GM10847 (cell line): Measurements from ENCODE around the gene ECHS1.

Source experiments
- POLR2A ChIP-seq: IDR thresholded peaks from 2 replicates; pipeline ENCODE4 v1.6.1; 2011; ENCODE audit not compliant: insufficient read length; ENCODE audit errors: extremely low read depth

Gene ECHS1

DNA sequence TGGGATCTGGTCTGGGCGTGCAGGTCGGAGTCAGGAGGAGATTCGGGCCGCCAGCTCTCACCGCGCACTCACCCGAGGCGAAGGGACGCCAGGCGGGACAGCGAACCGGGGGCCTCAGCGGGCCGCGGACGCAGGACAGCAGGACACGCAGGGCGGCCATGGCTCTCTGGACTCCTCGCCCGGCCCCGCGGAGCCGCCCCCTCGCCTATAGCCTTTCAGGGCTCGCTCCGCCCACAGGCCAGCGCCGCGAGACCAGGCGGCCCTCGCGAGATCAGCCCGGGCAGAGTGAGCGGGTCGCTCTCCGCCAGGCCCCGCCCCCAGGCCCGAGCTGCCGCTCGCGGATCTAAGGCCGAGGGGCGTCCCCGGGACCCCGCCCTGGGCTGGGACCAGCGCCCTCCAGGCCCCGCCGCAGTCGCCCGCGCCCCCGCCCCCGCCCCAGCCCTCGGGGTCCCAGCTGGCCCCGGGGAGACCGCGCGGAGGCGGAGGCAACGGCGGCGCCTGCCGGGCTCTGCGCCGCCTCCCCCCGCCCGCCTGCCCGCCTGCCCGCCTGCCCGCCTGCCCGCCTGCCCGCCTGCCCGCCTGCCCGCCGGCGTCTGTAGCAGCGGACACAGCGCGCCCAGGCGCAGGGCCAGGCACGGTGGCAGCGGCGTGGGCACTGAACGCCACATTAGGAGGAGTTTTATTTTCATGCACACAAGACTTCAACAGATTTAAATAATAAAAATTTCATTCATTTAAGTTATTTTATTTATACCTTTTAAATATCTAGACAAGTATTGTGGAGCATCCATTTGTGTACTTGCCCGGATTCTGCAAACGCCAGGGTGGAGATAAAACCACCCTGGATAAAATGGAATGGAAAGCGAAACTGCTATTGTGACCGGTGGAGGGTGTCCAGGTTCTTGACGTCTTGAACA, at the start of gene ECHS1:
Gene ECHS1 (minus strand): TSS at position 181 of the 917 bp plus-strand sequence. CDS start 21 bp downstream, at position 160.
- TF ChIP-seq POLR2A: peak; percentile 79

DNA sequence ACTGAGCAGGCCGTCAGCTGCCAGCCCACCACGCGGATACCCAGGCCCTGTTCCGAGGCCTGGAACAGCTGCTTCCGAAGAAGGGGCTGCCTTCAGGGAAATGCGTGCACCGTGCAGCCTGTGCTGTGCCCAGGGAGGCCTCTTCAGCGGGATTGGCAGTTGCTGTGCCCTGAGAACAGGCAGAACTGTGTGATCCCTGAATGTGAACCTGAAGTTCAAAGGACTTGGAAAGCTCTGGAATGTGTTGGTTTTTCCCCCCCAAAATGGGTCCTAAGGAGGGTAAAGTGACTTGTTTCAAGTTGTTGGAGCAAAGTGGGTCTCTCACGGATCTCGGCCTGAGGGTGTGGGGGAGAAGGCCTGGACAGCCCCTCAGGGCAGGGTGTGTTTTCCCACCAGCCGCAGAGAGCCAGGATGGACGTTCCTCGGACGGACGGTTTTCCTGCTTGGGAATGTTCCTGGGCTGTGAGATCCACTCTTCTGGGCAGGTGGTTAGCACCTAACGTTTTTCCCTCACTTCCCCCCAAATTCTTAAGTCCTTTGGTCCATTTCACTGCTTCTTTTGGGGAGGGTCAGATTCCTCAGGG, 49.2 kb upstream of the ECHS1 start:
- TF ChIP-seq POLR2A: no peak

DNA sequence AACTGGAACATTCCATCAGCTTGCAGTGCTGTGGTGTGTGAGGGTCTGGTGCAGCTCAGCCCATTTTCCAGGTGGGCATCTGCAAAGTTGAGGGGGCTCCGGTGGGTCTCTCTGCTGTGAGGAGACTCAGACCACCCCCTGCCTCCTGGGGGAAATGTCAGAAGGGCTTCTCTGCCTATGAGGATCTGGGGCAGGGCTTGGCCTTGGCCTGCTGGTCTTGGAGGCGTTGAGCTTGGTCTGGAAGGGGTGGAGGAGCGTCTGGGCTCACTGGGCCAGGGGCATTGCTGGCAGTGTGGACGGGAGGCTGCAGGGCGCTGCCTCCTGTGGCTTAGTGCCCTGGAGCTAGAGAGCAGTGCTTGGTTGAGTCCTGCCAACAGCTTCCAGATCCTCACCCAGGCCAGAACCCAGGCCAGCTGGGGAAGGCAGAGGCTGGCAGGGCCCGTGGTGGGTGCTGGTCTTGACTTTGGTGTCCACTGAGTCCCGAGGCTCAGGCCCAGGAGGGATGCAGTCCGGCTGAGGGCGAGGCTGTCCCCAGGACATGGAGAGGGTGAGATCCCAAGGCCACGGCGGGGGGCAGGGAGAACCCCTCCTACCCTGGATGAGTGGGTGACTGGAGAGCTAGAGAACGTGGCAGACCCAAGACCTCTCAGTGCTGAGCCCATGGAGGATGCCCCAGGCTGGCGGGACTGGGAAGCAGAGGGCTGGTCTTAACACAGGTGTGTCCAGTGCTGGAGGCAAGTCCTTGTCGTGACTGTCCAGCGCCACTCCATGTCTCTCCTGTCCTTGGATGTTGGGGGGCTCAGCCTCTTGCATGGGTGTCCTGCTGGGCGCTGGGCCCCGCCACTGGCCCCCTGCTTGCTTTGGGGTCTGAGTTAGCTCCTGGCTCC, 48.4 kb upstream of the ECHS1 start:
- no peak for TF ChIP-seq POLR2A

DNA sequence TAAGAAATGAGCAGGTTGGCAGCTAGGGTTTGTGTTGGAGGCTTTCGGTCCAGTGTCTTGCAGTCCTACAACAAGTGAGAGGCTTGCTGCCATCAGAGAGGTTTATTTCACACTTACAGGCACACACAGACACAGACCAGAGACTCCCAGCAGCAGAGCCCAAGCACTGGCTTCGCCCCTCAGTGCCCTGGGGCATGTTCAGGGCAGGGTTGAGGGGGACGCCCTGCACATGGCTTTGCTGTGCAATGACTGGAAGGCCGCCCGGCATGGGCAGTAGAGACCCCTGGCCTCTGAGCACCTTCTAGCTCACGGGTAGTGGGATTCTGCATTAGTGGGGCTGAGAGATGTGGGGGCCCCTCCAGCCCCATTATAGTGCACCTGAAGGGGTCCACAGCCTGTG, 47.4 kb upstream of the ECHS1 start:
- TF ChIP-seq POLR2A: no peak

DNA sequence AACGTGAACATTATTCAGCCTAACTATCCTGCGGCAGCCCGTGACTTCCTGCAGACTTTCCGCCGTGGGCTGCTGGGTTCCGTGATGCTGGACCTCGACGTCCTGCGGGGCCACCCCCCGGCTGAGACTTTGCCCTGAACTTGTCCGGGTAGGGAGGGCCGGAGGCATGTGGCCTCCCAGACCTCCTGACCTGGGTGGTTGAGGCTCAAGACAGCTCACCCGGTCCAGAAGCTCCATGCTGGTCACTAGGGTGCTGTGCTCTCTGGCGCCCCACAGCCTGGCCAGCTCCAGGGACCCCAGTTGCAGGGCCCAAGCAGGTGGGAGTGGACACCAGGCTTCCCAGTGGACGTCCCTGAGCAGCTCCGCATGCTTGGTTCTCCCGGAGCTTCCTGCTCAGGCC, 46.9 kb upstream of the ECHS1 start:
- TF ChIP-seq POLR2A: no peak

DNA sequence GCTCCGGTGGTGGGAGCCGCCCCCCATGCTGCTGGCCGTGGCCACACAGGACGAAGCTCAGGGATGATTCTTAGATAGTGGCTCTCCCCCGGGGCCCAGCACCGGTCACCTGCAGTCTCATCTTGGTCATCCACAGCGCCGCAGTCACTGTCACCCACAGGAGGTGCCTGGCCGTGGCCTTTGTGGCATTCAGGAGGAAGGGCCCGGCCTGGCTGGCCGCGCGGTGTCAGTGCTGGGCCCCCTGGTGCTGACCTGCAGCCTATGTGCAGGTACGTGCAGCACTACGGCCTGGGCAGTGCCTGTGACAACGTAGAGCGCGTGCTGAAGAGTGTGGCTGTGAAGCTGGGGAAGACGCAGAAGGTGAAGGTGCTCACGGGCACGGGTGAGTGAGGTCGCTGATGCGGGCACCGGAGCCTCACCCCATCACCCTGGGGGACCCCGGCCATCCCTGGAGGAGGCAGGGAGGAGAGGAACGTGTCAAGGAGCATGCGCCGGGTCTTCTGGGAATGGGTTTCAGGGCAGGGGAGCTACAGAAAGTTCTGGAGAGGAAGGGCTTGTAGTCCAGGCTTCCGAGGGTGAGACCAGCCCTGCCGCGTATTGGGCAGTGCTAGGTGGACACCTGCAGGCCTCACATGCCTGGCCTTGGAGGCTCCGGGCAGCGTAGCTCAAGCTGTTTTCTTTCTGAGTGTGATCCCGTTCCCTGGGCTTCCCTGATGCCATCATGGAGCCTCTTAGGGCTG, 46.2 kb upstream of the ECHS1 start:
- no peak for TF ChIP-seq POLR2A

DNA sequence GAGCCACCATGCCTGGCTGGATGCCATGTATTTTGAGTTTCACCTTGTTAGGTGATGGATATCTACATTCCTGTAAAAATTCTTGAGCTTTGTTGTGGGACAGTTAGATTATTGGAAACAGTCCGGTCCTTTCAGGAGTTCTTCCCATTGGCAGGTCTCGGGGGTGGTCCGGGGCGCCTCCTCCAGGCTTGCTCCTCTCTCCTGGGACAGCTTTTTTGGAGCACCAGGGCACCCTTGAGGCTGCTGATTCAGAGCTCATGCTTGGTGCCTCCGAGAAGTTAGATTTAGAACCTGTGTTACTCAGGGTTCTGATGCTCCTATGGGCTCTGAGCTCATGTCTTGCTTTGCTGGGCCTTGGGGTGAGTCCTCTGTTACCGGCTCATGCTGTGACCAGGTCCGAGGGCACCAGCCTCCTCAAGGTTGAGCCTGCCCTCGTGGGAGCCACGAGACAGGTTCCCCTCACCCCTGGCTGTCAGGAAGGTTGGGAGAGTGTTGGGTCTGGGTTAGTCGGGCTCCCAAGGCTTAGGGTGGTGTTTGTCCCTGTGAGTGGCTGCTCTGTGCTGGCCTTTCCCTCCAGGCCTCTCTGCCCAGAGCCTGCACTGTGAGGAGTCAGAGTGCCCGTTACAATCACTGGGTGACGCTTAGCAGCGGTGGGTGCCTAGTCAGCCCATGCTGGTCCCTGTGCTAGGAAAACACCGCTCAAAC, 45.3 kb upstream of the ECHS1 start:
- no peak for TF ChIP-seq POLR2A

DNA sequence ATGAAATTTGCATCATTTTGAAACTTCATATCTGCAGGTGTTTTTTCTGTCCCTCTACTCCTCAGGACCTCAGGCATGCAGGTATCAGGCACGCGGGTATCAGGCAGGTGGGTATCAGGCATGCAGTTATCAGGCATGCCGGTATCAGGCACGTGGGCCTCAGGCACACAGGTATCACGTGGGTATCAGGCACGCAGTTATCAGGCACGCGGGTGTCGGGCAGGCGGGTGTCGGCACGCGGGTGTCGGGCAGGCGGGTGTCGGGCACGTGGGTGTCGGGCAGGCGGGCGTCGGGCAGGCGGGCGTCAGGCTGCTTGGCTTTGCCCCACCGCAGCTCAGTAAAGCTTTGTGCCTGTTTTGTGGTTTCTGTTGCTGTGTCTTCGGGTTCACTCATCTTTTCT, 42.6 kb upstream of the ECHS1 start:
- TF ChIP-seq POLR2A: no peak

DNA sequence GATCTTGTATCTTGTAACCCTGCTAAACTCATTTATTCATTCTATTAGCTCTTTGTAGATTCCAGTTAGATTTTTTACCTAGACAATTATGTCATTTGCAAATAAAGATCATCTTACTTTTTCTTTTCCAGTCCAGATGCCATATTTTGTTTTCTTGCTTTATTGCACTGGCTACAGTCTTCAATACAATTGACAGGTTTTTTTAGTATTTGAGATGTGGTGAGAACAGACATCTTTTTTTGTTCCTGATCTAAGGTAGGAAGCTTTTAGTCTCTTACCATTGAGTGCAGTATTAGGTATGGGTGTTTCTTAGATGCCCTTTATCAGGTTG, 39.2 kb upstream of the ECHS1 start:
- no peak for TF ChIP-seq POLR2A

DNA sequence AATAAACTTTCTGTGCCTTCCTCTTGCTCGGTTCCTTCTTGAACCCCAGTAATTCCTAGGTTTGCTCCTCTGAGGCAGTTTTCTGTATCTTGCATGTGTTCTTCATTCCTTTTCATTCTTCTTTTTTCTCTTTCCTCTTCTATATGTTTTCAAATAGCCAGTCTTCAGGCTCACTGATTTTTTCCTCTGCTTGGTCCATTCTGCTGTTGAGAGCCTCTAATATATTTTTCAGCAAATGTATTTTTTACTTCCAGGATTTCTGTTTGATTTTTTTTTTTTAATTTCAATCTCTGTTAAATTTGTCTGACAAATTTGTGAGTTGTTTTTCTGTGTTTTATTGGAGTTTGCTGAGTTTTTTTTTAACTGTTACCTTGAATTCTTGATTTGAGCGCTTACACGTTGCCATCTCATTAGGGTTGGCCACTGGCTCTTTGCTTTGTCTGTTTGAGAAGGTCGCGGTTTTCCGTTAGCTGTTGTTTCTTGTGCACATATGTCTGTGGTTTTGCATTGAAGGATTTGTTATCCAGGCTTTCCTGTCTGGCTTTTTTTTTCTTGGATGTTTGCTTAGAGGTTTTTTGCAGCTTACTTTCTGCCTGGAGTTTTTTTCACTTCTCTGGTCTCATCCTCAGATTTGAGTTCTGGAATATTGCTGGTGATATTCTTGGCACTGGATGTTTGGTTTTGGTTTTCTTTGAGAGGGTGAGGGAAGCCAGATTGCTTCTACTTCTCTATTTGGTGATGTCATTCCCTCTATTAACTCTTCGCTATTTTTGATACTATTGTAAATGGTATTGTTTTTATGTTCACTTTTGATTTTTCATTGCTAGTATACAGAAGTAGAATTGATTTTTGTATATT, 38.6 kb upstream of the ECHS1 start:
- TF ChIP-seq POLR2A: no peak

DNA sequence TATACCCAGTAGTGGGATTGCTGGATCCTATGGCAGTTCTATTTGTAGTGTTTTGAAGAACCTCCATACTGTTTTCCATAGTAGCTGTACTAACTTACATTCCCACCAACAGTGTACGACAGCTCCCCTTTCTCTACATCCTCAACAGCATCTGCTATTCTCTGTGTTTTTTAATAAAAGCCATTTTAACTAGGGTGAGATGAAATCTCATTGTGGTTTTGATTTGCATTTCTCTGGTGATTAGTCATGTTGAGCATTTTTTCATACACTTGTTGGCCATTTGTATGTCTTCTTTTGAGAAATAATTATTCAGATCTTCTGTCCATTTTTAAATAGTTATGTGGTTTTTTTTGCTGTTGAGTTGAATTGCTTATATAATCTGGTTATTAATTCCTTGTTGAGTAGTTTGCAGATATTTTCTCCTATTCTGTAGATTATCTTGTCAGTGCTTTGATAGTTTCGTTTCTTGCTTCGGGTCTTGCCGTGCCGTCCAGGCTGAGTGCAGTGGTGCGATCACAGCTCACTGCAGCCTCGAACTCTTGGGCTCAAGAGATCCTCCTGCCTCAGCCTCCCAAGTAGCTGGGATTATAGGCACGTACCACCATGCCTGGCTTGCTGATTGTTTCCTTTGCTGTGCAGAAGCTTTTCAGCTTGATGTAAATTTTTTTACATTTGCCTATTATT, 32.8 kb upstream of the ECHS1 start:
- no peak for TF ChIP-seq POLR2A

DNA sequence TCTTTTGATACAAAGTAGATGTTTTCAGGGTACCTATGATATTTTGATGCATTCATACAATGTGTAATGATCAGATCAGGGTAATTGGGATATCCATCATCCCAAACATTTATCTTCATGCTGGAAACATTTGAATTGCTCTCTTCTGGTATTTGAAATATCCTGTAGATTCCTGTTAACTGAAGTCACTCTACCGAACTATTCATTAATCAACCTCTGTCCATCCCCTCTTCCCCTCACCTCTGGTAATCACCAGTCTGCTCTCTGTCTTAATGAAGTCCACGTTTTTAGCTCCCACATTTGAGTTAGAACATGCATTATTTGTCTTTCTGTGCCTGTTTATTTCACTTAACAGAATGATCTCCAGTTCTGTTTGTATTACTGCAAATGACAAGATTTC, 32.1 kb upstream of the ECHS1 start:
- TF ChIP-seq POLR2A: no peak

DNA sequence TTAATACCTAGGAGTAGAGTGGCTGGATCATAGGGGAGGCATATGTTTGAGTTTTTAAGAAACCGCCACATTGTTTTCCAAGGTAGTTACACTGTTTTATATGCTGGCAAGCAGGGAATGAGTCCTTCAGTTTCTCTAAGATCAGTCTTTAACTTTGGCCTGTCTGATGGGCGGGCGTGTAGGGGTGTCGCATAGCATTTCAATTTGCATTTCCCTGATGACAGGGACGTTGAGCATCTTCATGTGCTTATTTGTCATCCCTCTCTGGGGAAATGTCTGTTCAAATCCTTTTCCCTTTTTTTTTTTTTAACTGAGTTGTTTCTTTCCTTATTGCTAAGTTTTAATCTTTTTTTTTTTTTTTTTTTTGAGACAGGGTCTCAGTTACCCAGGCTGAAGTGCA, 30.6 kb upstream of the ECHS1 start:
- TF ChIP-seq POLR2A: no peak
